K562 (cell line): ENCODE results near the gene TARBP2. TPM values are rescaled to one million over a fixed set of nuclear protein-coding genes. Genes with fewer than 3 reads are reported as not detected.

Source experiments
- CEBPB ChIP-seq: fragments of 450-650 bp; IDR thresholded peaks from 2 replicates; pipeline ENCODE4 v1.6.1; 2016; ENCODE audit warnings: missing genetic modification characterization, missing compliant biosample characterization
- GABPA ChIP-seq: fragments of 200-800 bp; sonication (Bioruptor generic); conservative IDR thresholded peaks from 2 replicates; pipeline ENCODE4 v1.6.1; 2016; ENCODE audit warnings: low read depth, missing genetic modification characterization, missing compliant biosample characterization
- ILF3 ChIP-seq: fragments of 450-650 bp; IDR thresholded peaks from 2 replicates; pipeline ENCODE4 v1.6.1; 2018; ENCODE audit warnings: antibody characterized with exemption, mild to moderate bottlenecking, moderate library complexity, borderline replicate concordance
- MEIS2 ChIP-seq: fragments of 450-650 bp; IDR thresholded peaks from 2 replicates; pipeline ENCODE4 v1.6.1; 2014; ENCODE audit warnings: mild to moderate bottlenecking; ENCODE audit not compliant: partially characterized antibody
- MLLT1 ChIP-seq, 2 experiments: fragments of 450-650 bp; IDR thresholded peaks; 2 replicates each; pipeline ENCODE4 v1.6.1; 2016
- PHF8 ChIP-seq: fragments of 200-600 bp; sonication (generic); IDR thresholded peaks from 2 replicates; pipeline ENCODE4 v1.6.1; 2012; ENCODE audit warnings: mixed run types, mild to moderate bottlenecking, inconsistent platforms, low read length, moderate library complexity, borderline replicate concordance
- STAT5B ChIP-seq: fragments of 250-450 bp; sonication (Bioruptor Pico); IDR thresholded peaks from 2 replicates; pipeline ENCODE4 v1.8.0; 2021; ENCODE audit warnings: mild to moderate bottlenecking, inconsistent platforms
- ZNF146 ChIP-seq: IDR thresholded peaks from one replicate; pipeline ENCODE4 v1.6.1; 2018; ENCODE audit warnings: missing compliant biosample characterization; ENCODE audit not compliant: unreplicated experiment
- polyA plus RNA-seq, 8 experiments: library from polyadenylated mRNA; depleted of rRNA in 4 of 8; stranded (reverse) in 5 of 8; unstranded in 3 of 8; fragments of >200 nt; fragmentation: Nextera tagmentation in 2 of 8; fragmentation: Illumina TruSeq in 1 of 8; extraction: Ambion mirVana in 2 of 8; extraction: Trizol in 1 of 8; gene quantifications; 2 replicates each; pipeline versions ENCODE4 v1.2.1 to v1.2.3, GENCODE V29; 2011 to 2014; ENCODE audit warnings: inconsistent platforms in 1 of 8, missing spikeins in 1 of 8
- total RNA-seq, 7 experiments: library from RNA; depleted of rRNA in 6 of 7; stranded (reverse); fragments of >200 nt in 6 of 7; fragmentation: Illumina TruSeq in 2 of 7; extraction: Trizol in 2 of 7; gene quantifications; 2 replicates each; pipeline versions ENCODE4 v1.2.1 to v1.2.3, GENCODE V29; 2011 to 2021; ENCODE audit warnings: low replicate concordance in 1 of 7
- TF ChIP-seq, protein P1 (sequence below): sonication (generic); formaldehyde crosslinking; IDR thresholded peaks from 2 replicates; pipeline ENCODE4 v1.8.0; 2023; ENCODE audit warnings: missing genetic modification reagents, mild to moderate bottlenecking, borderline replicate concordance
- TF ChIP-seq, protein P2 (sequence below): sonication (generic); IDR thresholded peaks from 2 replicates; pipeline ENCODE4 v1.6.1; 2016
- TF ChIP-seq, protein P3 (sequence below): sonication (generic); formaldehyde crosslinking; IDR thresholded peaks from 2 replicates; pipeline ENCODE4 v1.8.0; 2022; ENCODE audit warnings: missing genetic modification reagents, mild to moderate bottlenecking, moderate library complexity, borderline replicate concordance
- TF ChIP-seq, protein P4 (sequence below): sonication (generic); formaldehyde crosslinking; IDR thresholded peaks from 2 replicates; pipeline ENCODE4 v1.8.0; 2022; ENCODE audit warnings: mild to moderate bottlenecking, missing genetic modification reagents

TARBP2 gene
- total and polyA plus RNA-seq, 9 of the 15 experiments (the other 6 are each of a cell fraction or from before 2014, with no cell fraction given), result 5.6 to 69.0 (median 44.6) TPM

GRCh38 chr12:53500776-53501614 is at the start of gene TARBP2 (continued):
- TF ChIP-seq MEIS2, result no peak
- TF ChIP-seq, protein P1, sequence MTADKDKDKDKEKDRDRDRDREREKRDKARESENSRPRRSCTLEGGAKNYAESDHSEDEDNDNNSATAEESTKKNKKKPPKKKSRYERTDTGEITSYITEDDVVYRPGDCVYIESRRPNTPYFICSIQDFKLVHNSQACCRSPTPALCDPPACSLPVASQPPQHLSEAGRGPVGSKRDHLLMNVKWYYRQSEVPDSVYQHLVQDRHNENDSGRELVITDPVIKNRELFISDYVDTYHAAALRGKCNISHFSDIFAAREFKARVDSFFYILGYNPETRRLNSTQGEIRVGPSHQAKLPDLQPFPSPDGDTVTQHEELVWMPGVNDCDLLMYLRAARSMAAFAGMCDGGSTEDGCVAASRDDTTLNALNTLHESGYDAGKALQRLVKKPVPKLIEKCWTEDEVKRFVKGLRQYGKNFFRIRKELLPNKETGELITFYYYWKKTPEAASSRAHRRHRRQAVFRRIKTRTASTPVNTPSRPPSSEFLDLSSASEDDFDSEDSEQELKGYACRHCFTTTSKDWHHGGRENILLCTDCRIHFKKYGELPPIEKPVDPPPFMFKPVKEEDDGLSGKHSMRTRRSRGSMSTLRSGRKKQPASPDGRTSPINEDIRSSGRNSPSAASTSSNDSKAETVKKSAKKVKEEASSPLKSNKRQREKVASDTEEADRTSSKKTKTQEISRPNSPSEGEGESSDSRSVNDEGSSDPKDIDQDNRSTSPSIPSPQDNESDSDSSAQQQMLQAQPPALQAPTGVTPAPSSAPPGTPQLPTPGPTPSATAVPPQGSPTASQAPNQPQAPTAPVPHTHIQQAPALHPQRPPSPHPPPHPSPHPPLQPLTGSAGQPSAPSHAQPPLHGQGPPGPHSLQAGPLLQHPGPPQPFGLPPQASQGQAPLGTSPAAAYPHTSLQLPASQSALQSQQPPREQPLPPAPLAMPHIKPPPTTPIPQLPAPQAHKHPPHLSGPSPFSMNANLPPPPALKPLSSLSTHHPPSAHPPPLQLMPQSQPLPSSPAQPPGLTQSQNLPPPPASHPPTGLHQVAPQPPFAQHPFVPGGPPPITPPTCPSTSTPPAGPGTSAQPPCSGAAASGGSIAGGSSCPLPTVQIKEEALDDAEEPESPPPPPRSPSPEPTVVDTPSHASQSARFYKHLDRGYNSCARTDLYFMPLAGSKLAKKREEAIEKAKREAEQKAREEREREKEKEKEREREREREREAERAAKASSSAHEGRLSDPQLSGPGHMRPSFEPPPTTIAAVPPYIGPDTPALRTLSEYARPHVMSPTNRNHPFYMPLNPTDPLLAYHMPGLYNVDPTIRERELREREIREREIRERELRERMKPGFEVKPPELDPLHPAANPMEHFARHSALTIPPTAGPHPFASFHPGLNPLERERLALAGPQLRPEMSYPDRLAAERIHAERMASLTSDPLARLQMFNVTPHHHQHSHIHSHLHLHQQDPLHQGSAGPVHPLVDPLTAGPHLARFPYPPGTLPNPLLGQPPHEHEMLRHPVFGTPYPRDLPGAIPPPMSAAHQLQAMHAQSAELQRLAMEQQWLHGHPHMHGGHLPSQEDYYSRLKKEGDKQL (CRISPR knock-in tag), result no peak
- TF ChIP-seq ZNF146, result no peak
- TF ChIP-seq, protein P2, sequence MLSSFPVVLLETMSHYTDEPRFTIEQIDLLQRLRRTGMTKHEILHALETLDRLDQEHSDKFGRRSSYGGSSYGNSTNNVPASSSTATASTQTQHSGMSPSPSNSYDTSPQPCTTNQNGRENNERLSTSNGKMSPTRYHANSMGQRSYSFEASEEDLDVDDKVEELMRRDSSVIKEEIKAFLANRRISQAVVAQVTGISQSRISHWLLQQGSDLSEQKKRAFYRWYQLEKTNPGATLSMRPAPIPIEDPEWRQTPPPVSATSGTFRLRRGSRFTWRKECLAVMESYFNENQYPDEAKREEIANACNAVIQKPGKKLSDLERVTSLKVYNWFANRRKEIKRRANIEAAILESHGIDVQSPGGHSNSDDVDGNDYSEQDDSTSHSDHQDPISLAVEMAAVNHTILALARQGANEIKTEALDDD, result no peak; the same call in 1 of the 2 replicates
- no peak for TF ChIP-seq STAT5B
- peak; percentile 60 for TF ChIP-seq GABPA (tag)
- TF ChIP-seq, protein P3, sequence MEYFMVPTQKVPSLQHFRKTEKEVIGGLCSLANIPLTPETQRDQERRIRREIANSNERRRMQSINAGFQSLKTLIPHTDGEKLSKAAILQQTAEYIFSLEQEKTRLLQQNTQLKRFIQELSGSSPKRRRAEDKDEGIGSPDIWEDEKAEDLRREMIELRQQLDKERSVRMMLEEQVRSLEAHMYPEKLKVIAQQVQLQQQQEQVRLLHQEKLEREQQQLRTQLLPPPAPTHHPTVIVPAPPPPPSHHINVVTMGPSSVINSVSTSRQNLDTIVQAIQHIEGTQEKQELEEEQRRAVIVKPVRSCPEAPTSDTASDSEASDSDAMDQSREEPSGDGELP, result peak; percentile 98
- TF ChIP-seq MLLT1 (IDR thresholded peaks at IDR 0.05), result no peak
- peak; percentile 95 for TF ChIP-seq PHF8
- TF ChIP-seq CEBPB (tag), result no peak
- no peak for TF ChIP-seq ILF3
- TF ChIP-seq, protein P4, sequence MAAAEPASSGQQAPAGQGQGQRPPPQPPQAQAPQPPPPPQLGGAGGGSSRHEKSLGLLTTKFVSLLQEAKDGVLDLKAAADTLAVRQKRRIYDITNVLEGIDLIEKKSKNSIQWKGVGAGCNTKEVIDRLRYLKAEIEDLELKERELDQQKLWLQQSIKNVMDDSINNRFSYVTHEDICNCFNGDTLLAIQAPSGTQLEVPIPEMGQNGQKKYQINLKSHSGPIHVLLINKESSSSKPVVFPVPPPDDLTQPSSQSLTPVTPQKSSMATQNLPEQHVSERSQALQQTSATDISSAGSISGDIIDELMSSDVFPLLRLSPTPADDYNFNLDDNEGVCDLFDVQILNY (CRISPR knock-in tag), result peak; percentile 70; the same call in 1 of the 2 replicates
